DMS79 treated with DMSO at 0.1 percent for 48 hours (cell line): ENCODE data around the gene TBPL2.
"Not testable (repeated sequence)": the region's sequence is repeated elsewhere in the genome, so short reads cannot be mapped to it uniquely, and the experiment has no call there.

Experiments
- DNase-seq: peaks from one replicate; lab custom pipeline; 2025; lab: John Stamatoyannopoulos, UW

TBPL2 gene

DNA sequence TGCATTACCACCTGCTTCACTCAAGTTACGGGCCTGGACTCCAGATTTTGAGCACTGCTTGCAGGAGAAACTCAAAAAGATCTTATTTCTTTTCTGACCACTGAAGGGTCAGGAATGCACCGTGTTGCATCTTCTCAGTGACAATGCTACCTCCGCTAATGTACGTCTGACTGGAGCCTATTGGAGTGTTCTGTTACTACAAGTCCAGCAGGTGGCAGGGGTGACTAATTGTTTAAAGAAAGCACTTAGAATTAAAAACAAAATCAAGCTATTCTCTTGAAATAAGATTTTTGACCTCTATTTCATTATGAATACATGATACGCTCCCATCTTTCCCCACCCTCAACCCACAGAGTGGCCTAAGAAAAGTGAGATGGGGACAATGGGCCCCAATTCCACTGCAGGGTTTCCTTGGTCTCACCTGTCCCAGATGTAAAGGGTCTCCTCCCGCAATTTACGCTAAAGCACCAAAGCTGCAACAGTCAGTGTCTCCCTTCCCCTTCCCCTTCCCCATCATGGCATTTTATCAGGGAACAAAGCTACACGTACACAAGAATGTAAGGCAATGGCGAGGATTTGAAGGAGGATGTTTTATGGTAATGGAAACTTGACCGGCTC, 2.2 kb downstream of the TBPL2 start:
- DNase-seq, result peak; percentile 79

DNA sequence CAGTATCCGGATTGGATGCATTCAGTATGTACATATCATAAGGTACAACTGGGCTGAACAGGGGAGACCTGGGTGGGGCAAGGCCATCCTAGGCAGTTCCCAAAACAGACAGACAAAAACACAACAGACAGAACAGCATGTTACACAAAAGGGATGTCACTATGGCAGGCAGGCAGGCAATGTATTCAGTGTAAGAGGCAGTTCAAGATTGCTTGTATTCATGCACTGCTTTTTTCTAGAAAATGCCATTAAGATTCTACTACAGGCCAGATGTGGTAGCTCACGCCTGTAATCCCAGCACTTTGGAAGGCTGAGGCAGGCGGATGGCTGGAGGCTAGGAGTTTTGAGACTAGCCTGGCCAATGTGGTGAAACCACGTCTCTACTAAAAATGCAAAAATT, 3.5 kb downstream of the TBPL2 start:
- no peak for DNase-seq

DNA sequence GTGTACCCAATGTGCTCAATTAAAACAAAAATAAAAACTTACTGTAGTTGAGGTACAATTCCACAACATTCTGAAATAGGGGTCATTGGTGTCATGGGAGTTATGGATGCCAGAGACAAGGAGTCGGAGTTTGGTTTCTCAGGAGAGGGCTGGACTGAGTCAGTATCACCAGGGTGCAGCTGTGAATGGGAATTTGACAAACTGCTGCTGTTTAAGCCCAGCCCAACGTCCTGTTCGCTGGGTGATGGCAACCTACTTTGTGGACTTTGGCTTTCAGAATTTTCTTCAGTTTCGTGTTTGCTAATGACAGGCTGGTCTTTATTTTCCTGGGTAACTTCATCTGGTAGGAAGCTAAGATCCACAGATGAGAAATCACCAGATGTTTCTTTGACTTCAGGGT, 3.9 kb downstream of the TBPL2 start:
- DNase-seq, result no peak

DNA sequence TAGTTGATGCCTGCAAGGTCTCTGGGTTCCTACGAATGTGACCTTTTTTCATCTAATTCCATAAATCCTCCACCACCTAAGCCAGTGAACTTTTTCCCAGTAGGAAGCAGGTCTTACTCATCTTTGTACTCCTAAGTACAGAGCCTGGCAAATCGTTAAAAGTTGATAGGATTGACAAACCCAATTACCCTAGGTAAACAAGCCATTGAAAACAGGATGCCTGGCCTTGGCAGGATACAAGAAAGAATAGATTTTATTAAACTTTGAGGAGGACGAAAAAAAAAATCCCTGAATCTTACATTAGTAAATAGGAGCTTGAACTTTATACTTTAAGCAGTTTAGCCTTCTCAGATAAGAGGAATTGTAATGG, 5.6 kb downstream of the TBPL2 start:
- no peak for DNase-seq

DNA sequence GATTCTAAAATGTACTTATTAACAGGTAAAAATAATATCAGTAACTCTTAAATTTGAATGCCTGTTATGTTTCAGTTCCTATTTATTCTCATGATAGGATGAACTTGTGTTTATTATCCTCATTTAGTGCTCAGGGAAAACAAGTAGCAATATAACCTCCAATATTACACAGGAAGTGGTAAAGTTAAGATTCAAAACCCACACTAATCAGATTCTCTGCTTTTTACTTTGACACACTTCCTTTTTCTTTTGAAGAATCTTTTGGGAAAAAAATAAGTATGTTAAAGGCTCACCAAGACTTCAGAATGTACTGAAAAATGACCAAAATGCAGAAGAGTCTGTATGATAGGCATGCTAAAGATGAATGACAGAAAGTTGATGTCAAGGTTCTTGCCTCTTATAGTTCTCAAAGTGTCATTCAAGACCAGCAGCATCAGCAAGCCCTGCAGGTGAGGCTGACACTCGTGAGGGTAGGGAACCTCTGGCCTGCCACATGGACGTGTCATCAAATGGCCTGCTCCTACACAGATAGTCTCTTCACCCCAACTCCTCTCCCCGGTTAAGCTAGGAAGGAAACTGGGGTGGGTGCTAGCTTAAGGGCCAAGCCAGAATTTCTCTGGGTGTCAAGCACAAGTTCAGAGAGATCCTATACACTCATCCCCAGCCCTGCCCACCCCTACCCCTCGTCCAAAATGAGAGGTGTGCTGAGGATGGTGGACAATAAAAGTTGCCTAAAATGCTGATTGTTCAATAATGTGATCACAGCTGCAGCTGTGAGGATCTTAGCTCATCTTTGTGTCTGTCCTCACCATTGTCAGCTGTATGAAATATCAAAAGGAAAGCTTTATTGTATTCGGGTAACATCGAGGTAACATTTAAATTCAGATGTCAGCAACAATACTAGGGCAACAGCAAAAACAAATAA, 6.3 kb downstream of the TBPL2 start:
- DNase-seq, result no peak

DNA sequence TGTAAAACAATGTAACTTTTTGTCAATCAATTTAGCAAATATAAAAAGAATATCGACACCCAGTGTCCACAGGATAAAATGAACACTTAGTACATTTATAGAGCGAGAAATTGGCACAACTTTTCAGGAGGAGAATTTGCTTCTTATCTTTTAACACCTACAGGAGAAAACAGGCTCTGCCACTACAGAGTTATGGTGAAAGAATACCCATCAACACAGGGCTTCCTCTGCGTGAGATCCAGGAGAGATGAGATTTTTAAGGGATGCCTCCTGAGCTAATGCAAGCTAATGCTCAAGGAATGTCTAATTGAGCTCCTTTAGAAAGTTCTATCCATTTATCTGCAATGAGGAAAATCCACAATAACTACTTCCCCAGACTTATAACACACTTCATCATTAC, 7.8 kb downstream of the TBPL2 start:
- DNase-seq, result no peak

DNA sequence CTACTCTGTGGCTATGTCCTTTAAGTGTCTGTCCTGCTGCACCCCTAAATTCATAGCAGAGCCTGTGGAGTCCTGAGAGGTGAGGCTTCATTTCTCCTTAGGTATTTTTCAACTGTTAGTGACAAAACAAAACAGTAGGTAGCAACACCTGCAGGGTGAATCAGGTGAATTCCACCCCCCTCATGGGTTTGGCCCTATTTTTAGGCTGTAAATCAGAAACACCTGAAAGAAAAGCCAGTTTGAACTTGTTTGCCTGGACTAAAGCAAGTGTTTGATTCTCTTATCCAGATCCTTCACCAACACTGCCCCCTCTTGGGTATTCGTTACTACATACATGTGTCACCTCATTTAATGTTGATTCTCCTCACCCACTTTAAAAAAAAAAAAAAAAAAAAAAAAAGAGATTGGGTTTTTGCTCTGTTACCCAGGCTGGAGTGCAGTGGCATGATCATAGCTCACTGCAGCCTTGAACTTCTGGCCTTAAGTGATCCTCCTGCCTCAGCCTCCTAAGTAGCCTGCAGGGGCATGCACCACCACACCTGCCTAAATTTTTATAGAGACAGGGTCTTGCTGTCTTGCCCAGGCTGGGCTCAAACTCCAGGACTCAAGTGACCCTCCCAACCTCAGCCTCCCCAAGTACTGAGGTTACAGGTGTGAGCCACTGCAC, 10.3 kb downstream of the TBPL2 start:
- DNase-seq, result peak; percentile 24

DNA sequence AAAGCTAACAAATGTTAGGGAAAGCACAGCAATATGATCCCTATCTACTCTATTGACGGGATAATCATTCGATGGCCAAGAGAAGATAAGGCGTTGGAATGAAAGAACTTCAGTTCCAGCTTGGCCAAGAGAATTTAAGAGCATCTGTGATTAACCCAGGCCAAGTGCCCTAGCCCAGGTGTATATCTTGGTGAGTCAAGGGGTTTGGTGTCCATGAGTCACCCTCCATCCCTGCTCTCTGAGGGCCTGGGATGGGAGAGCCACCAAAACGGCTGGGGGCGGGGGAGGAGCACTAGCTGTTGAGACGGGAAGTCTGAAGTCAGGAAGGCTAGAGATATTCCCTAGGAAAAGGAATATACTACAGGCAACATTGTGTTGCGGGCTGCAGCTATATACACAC, 13.0 kb downstream of the TBPL2 start:
- DNase-seq, result no peak

DNA sequence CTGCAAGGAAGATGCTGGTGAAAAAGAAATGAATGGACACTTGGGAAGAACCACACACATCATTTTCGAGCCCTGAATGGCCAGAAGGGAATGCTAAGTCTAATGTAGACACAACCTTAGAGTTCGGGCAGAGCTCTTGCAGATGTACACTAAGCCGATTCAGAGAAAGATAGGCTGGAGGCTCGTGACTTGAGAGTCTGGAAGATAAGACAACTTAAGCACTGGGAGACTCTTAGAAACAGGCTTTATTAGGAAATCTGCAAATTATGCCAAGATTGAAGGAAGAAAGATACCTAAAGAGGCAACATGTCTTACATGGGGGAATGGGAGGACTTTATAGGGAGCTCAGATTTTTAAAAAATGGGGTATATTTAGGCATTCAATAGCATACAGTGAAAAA, 13.5 kb downstream of the TBPL2 start:
- no peak for DNase-seq

DNA sequence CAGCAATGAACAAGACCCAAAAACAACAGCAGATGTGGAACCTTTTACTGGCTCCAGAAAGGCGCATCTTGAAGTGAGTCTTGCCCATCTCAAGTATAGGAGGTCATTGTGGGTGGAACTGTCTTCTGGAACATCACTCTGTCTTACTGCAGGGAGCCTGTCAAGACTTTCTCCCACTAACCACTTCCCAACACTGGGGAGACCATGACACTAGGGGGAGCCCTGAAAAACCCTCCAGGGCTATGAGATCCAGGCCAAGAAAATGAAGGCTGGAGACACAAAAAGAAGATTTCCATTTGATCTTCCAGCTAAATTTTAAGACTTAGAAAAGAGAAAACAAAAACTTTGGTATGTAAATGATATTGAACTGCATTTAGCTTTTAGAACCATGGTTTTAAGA, 15.3 kb downstream of the TBPL2 start:
- DNase-seq, result no peak

DNA sequence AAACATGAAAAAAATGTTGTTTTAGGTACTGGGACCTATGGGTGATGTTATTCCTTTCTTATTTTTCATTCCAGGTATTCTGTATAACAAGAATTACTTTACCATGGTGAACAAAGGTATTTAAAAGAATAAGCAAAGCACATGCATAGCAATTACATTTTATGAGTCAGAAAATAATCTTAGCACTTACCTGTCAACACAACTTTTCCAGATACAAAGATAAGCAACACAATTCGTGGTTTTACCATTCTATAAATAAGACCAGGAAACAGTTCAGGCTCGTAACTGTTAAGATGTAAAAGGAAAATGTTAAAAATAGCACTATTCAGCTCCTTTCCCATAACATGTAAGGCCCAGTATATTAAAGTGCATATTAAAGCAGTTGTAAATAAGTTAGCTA, 16.4 kb downstream of the TBPL2 start:
- no peak for DNase-seq

DNA sequence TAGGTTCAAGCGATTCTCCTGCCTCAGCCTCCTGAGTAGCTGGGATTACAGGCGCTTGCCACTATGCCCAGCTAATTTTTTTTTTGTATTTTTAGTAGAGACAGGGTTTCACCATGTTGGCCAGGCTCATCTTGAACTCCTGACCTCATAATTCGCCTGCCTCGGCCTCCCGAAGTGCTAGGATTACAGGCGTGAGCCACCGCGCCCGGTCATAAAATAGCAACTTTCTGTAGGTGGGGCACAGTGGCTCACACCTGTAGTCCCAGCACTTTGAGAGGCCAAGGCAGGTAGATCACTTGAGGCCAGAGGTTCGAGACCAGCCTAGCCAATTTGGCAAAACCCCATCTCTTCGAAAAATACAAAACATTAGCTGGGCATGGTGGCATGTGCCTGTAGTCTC, 18.1 kb downstream of the TBPL2 start:
- not testable (repeated sequence) for DNase-seq

DNA sequence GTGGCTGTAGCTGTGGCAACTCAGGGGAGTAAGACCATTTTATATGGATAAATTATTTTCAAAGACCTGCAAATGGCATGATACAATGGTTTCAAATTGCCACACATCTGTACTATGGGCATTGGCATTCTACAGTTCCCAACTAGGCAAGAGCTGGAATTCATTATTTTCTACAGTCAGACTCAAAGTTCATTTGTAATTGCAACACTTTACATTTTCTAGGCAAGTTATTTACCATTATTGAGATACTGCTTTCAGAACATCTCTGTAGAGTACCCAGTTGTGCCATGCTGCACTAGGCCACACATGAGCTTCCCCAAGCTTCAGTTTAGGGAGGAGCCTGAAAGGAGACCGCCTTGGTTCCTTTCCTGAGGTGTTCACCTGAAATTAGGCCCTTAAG, 20.8 kb downstream of the TBPL2 start:
- DNase-seq, result no peak

DNA sequence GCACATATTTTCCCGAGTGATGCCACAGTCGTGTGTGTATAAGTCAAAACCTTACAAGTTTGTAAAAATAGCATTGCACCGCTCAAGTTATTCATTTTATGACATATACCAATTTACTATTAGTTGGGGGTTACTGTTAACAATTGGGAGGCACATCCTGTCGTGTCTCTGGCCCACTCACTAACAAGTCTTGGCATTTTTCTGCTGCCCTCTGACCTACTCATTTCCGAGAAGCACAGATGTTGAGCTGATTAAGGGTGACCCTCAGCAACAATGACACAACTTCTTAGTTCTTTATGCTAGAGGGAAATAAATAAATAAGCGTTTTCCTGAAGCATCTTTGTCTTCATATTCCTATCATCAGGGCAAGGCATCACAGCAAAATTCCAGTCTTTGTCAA, 22.0 kb downstream of the TBPL2 start:
- DNase-seq, result no peak

DNA sequence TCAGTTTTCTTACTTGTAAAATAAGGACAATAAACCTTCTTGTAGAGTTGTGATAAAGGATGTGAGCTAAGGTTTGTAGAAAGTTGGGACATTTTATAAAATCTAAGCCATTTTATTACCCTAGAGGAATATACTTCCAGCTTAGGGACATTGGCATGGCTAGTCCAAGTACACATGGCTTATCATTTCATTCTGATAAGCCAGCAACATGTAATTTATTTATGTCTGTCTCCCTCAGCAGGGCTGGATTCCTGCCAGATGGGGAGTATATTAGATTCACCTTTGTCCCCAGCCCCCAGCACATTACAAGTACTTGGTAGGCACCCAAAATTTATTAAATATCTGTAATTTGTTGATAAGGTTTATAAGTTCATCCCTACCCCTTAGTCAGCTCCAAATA, 22.5 kb downstream of the TBPL2 start:
- DNase-seq, result no peak

DNA sequence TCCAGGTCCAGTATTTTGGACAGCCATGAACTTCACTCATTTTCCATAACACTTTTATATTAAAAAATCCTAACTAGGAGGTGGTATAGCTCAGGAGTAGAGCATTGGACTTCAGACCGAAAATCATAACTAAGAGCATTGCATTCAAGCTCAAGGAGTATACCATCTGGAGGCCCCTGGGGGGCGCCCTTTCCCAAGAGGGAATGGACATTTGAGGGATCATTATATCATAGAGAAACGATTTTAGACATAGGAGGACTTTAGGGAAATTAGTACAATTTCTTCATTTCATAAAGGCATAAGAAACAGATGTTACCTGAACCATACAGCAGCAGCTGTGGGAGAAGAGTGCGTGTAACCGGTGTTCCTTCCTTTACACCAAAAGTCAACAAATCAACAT, 23.6 kb downstream of the TBPL2 start:
- peak; percentile 14 for DNase-seq

DNA sequence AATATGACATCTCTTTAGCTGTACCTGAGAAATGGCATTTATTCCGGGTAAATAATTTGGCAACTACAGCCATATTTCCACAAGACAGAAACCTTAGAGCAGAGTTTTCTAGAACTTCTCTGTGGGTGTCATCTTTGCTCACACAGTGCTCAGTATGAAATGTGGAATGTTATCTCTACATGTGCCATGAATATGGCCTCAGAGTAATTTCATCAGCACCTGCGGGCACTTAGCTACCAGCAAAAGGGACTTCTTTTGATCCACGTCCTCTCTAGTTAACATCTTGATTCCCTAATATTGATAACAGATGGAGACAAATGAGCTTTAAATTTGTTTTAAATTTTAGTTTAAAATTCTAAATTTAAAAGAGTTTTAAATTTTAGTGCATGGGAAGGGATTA, 25.9 kb downstream of the TBPL2 start:
- no peak for DNase-seq

DNA sequence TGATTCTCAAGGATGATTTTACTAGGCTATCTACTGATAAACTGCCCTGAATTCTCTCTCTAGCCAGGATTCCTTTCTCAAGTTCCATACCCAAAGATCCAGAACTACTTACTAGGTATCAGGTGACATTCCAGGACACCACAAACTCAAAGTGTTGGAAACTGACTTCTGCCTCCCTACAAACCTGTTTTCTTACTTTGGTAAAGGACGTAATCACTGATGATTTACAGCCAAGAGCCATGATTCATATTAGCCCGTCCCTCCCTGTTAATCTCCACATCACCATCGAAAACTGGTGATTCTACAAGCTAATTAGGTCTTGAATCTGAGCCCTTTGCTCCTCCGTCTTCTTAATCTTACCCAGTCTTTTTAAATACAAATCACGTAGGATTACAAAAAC, 27.7 kb downstream of the TBPL2 start:
- DNase-seq, result no peak

DNA sequence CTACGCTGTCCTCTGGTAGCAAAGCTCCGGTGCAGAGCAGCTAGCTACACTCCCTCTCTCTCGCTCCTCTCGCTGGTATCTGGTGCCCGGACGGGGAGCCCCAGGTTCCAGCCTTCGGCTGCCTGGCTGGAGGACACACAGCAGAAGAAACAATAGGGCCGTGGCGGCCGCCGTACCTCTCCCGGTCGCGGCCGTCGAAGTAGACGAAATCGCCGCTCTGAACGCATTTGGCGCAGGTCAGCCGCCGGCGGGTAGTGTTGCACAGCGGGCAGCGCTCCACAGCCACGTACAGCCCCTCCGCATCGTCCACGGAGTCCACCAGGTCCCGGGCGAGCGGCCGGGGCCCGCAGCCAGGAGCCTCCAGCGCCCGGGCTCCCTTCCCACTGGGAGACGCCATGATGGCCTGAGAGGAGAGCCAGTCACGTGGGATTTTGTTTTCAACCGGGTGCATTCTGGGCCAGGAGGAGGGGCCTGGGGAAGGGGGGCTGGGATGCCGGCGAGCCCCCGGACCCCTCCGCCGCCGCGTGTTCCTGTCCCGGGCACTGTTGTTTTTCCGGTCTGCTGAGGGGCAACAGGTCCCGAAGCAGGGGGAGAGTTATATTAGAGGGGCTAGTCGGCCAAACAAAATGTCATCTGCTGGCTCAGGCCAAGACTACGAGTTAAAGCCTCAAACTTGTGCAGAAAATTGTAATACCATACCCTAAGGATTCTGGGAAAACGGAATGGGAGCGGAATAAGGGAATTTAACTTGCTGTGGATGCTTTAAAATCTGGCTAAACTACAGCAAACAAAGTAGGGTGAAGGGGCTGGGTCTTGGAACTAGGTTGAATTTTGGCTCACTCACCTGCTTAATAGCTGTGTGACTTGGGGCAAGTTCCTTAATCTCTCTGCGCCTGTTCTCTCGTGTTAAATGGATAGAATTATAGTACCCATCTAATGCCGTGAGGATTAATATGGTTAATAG, 28.7 kb downstream of the TBPL2 start, which contains the start of gene ATG14:
Gene ATG14, minus strand, starts transcription at position 405 of the 964 bp plus-strand sequence. Its CDS starts 8 bp downstream, at position 397.
- peak; percentile 93 for DNase-seq

DNA sequence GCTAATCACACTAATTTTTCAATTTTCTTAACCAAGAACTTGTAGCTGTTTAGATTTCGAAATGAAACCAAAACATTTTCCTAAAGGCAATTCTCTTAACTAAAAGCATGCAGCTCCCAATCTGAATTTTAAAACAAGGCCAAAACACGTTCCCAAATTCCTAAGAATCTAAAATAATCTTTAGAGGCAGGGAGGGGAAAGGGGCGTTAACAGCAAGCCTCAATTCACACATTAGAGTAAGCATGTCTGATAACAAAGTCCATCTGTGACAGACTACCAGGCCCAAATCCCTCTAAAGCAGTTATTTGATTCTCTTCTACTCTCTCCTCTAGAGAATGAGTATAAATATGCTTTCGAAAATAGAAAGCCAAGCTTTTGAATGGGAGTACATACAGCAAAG, 29.5 kb downstream of the TBPL2 start:
- no peak for DNase-seq

DNA sequence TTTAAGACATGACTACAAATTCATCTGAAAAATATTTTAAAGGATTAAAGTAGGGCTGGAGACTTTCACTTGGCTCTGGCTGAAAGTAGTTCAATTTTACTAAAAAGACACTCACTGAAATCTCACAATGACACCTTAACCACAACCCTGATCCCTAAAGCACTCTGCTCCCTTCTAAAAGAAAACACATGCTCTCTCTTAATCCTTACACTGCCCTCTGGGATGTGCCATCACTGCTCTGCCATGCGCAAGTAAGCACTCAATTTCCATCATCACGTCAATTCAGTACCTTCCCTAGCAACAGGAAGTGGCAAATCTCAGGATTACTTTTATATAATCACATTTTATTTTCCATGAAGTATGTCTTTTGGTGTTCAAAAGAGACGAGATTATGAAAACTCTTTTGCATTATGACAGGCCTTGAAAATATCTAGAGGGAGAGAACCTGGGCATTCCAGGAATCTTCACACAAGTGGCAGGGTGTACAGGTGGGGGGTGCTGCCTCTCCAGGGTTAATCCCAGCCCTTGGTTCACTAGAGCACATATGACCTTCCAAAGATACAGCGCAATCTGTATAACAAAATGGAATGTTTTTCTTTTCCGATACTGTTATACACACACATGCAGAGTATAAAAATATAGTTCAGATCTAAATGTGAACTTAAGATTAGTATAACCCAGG, 36.1 kb downstream of the TBPL2 start:
- no peak for DNase-seq
